DOHH2 (cell line): ENCODE data around the gene RXFP4.

Source experiments
- H3F3A ChIP-seq: fragments of 200-600 bp; sonication (generic), shearing (Covaris generic); 2 replicates; pipeline ENCODE4 v1.6.0; 2016; ENCODE audit warnings: antibody characterized with exemption, mild to moderate bottlenecking; ENCODE audit not compliant: control insufficient read depth, insufficient read depth
- H3K27ac ChIP-seq: fragments of 200-600 bp; sonication (generic); 2 replicates; pipeline ENCODE4 v1.5.1; 2014; ENCODE audit warnings: low read depth, mild to moderate bottlenecking, low read length, moderate library complexity
- H3K27me3 ChIP-seq: fragments of 200-600 bp; sonication (generic); 2 replicates; pipeline ENCODE4 v1.6.1; 2014; ENCODE audit warnings: mild to moderate bottlenecking, low read length, mixed read lengths; ENCODE audit not compliant: control insufficient read depth
- H3K36me3 ChIP-seq: fragments of 200-600 bp; sonication (generic); 2 replicates; pipeline ENCODE4 v1.6.1; 2014; ENCODE audit warnings: mild to moderate bottlenecking, low read length, moderate library complexity, mixed read lengths; ENCODE audit not compliant: control insufficient read depth
- H3K4me1 ChIP-seq: fragments of 200-600 bp; sonication (generic); 2 replicates; pipeline ENCODE4 v1.6.1; 2014; ENCODE audit warnings: mild to moderate bottlenecking, low read length, mixed read lengths; ENCODE audit not compliant: control insufficient read depth
- H3K4me2 ChIP-seq: fragments of 200-600 bp; sonication (generic); 2 replicates; pipeline ENCODE4 v1.6.0; 2014; ENCODE audit warnings: mild to moderate bottlenecking, low read length, moderate library complexity
- H3K4me3 ChIP-seq: fragments of 200-600 bp; sonication (generic); 2 replicates; pipeline ENCODE4 v1.5.1; 2014; ENCODE audit warnings: mild to moderate bottlenecking, low read length, mixed read lengths
- H3K79me2 ChIP-seq: fragments of 200-600 bp; sonication (generic); 2 replicates; pipeline ENCODE4 v1.6.1; 2014; ENCODE audit warnings: mild to moderate bottlenecking, low read length, mixed read lengths; ENCODE audit not compliant: control insufficient read depth
- H3K9me2 ChIP-seq: fragments of 200-600 bp; sonication (generic); replicated peaks from 2 replicates; pipeline ENCODE4 v1.6.1; 2014; ENCODE audit warnings: mild to moderate bottlenecking, low read length, mixed read lengths; ENCODE audit not compliant: control insufficient read depth
- H3K9me3 ChIP-seq: fragments of 200-600 bp; sonication (generic); 2 replicates; pipeline ENCODE4 v1.6.1; 2014; ENCODE audit warnings: antibody characterized with exemption, low read length, mixed read lengths; ENCODE audit not compliant: control insufficient read depth, insufficient read depth
- H4K20me1 ChIP-seq: fragments of 200-600 bp; sonication (generic); 2 replicates; pipeline ENCODE4 v1.6.0; 2014; ENCODE audit warnings: low read depth, mild to moderate bottlenecking, antibody characterized with exemption, low read length, moderate library complexity; ENCODE audit not compliant: control insufficient read depth, insufficient read depth
- CTCF ChIP-seq: fragments of 200-600 bp; sonication (generic); IDR thresholded peaks from one replicate; pipeline ENCODE4 v1.5.1; 2014; ENCODE audit warnings: antibody characterized with exemption, mild to moderate bottlenecking, low read depth, low read length; ENCODE audit not compliant: poor library complexity, severe bottlenecking
- EZH2phosphoT487 ChIP-seq: fragments of 200-600 bp; sonication (generic); IDR thresholded peaks from 2 replicates; pipeline ENCODE4 v1.6.1; 2017; ENCODE audit warnings: borderline replicate concordance, mild to moderate bottlenecking, antibody characterized with exemption, low read length, moderate library complexity, mixed read lengths

Gene RXFP4

GRCh38 chr1:155977690-155978324 lies 36.4 kb downstream of the RXFP4 start:
- peaks cover 20% of the 10 kb centered on the region for H3F3A ChIP-seq
- peak overlapping the region; percentile 81 for H3K4me3 ChIP-seq
- H3K9me3 ChIP-seq = no peaks in the 10 kb centered on the region
- H3K27me3 ChIP-seq = no peaks in the 10 kb centered on the region
- H3K36me3 ChIP-seq = peaks cover 54% of the 10 kb centered on the region
- H3K9me2 ChIP-seq = no peaks in the 10 kb centered on the region
- peak overlapping the region; percentile 89 for H3K27ac ChIP-seq
- TF ChIP-seq EZH2phosphoT487 (no peak), CTCF (no peak)
- peaks cover 21% of the 10 kb centered on the region for H4K20me1 ChIP-seq
- peaks cover 85% of the 10 kb centered on the region for H3K4me1 ChIP-seq
- peak overlapping the region; percentile 99 for H3K4me2 ChIP-seq
- H3K79me2 ChIP-seq = peaks cover 86% of the 10 kb centered on the region

GRCh38 chr1:155978325-155978972 lies 37.0 kb downstream of the RXFP4 start, which contains the start of gene ARHGEF2:
ARHGEF2 (minus strand) TSS chr1:155978547; CDS start chr1:155978427, 120 bp downstream.
- TF ChIP-seq EZH2phosphoT487 (no peak), CTCF (peak; percentile 55)
- Histone ChIP-seq H3K9me3 (no peaks in the 10 kb centered on the region), H4K20me1 (peaks cover 21% of the 10 kb centered on the region), H3K79me2 (peaks cover 80% of the 10 kb centered on the region), H3K27ac (peak within 1 kb of the TSS; percentile 89), H3K4me3 (peak within 1 kb of the TSS; percentile 81), H3K36me3 (peaks cover 49% of the 10 kb centered on the region), H3K4me2 (peak within 1 kb of the TSS; percentile 99), H3K9me2 (no peaks in the 10 kb centered on the region), H3K4me1 (peaks cover 85% of the 10 kb centered on the region), H3K27me3 (no peaks in the 10 kb centered on the region), H3F3A (peaks cover 20% of the 10 kb centered on the region)

- H4K20me1 ChIP-seq = peaks cover 21% of the 10 kb centered on the region
- H3K9me2 ChIP-seq = no peaks in the 10 kb centered on the region
- peaks cover 86% of the 10 kb centered on the region for H3K4me1 ChIP-seq
- no peaks in the 10 kb centered on the region for H3K9me3 ChIP-seq
- peak overlapping the region; percentile 99 for H3K4me2 ChIP-seq
- H3K36me3 ChIP-seq = peaks cover 48% of the 10 kb centered on the region
- peaks cover 74% of the 10 kb centered on the region for H3K79me2 ChIP-seq
- peak overlapping the region; percentile 81 for H3K4me3 ChIP-seq
- TF ChIP-seq EZH2phosphoT487 (no peak), CTCF (no peak)
- H3F3A ChIP-seq = peaks cover 20% of the 10 kb centered on the region
- peak overlapping the region; percentile 89 for H3K27ac ChIP-seq
- H3K27me3 ChIP-seq = no peaks in the 10 kb centered on the region
Observed at GRCh38 chr1:155978973-155979429, 37.6 kb downstream of the RXFP4 start.
